LHCN-M2 (cell line): ENCODE measurements around the gene NEXMIF. TPM values are rescaled to one million over a fixed set of nuclear protein-coding genes. Genes with fewer than 3 reads are reported as not detected.
"Not testable (repeated sequence)": the region's sequence is repeated elsewhere in the genome, so short reads cannot be mapped to it uniquely, and the experiment has no call there.

Source experiments
- DNase-seq: peaks from one replicate; pipeline ENCODE4 v3.0.0-alpha.2; 2012; ENCODE audit warnings: low read depth
- polyA plus RNA-seq: library from polyadenylated mRNA; unstranded; fragments of >200 nt; gene quantifications from one replicate; pipeline ENCODE4 v1.2.1, GENCODE V29; 2012; ENCODE audit warnings: missing spikeins
- total RNA-seq: library from RNA; depleted of rRNA; stranded (reverse); fragments of >200 nt; gene quantifications from 2 replicates; pipeline ENCODE4 v1.2.3, GENCODE V29; 2014; rRNA removed

Gene NEXMIF
- total RNA-seq: not detected in 2 replicates
- polyA plus RNA-seq: not detected

DNA sequence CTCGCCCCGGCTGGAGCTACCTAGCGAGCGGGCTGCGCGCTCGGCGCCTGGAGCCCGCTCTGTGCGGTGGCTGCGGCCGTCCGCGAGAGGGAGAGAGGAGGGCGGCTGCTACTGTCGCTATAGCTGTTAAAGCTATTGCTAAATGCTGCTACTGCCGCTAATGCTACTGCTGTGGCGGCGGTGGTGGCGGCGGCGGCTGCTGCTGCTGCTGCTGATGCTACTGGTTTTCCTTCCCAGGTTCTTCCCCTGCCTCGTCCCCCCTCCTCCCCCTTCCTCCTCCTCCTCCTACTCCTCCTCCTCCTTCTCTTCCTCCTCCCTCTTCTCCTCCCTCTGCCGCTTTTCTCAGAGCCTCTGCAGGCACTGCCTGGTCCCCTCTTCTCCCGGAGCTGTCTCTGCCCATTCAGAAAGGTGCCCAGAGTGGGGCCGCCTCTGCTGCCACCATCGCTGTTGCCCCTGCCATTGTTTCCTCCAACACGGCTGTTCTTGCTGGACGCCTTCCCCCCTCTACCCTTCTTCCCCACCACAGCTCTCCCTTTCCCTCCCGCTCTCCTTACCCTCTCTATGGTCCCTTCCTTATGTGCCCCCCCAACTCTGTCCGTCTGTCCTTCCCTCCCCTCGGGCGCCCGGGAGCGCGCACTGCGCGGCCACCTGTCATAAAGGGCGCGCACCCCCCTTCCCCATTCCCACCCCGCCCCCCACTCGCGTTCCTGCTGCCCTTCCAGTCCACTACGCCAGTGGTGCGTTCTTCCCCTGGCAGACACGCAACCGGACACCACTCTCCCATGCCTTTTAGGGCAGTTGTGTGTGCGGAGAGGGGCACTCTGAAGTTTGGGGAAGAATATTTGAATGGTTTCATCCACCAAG lies at the start of gene NEXMIF:
TSS of gene NEXMIF (minus strand) at position 228 of the 864 bp plus-strand sequence.
- no peak for DNase-seq

DNA sequence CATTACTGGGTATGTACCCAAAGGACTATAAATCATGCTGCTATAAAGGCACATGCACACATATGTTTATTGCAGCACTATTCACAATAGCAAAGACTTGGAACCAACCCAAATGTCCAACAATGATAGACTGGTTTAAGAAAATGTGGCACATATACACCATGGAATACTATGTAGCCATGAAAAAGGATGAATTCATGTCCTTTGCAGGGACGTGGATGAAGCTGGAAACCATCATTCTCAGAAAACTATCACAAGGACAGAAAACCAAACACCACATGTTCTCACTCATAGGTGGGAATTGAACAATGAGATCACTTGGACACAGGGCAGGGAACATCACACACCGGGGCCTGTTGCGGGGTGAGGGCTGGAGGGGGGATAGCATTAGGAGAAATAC lies 36.7 kb upstream of the NEXMIF start:
- DNase-seq: not testable (repeated sequence)

DNA sequence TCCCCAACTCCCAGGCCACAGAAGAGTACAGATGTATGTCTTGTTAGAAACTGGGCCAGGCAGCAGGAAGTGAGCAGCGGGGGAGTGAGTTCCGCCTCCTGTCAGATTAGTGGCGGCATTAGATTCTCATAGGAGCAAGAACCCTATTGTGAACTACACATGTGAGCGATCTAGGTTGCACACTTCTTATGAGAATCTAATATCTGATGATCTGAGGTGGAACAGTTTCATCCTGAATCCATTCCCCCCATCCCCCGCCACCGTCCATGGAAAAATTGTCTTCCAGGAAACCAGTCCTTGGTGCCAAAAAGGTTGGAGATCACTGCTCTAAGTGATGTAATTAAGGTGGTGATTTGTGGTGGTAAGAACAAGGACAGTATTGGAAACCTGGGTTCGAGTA lies 24.5 kb upstream of the NEXMIF start:
- DNase-seq: no peak

DNA sequence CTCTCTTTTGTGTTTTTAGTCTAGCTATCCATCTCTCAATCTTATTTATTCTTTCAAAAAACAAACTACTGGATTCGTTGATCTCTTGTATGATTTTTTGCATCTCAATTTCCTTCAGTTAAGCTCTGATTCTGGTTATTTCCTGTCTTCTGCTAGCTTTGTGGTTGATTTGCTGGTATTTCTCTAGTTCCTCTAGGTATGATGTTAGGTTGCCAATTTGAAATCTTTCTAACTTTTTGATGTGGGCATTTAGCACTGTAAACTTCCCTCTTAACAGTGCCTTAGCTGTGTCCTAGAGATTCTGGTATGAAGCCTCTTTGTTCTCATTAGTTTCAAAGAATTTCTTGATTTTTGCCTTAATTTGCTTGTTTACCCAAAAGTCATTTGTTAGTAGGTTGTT lies 15.2 kb upstream of the NEXMIF start:
- DNase-seq: no peak

DNA sequence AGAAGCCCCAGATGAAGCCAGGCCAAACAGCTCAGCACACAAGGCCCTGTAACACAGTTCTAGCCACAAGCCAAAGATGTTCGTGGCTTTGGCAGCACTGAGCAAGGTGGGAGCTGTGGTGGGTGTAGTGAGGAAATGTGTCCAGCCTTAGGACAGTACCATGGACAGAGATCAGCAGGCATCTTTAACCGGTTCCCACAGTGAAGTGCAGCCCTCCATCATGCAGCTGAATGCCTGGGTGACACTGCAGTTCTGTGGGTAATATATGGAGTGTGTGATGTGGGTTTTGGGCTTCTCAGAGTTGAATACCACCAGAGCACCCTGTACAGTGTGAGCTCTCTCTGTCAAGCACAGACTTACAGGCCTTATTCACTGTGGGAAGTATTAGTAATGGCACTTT lies 6.0 kb upstream of the NEXMIF start:
- no peak for DNase-seq

DNA sequence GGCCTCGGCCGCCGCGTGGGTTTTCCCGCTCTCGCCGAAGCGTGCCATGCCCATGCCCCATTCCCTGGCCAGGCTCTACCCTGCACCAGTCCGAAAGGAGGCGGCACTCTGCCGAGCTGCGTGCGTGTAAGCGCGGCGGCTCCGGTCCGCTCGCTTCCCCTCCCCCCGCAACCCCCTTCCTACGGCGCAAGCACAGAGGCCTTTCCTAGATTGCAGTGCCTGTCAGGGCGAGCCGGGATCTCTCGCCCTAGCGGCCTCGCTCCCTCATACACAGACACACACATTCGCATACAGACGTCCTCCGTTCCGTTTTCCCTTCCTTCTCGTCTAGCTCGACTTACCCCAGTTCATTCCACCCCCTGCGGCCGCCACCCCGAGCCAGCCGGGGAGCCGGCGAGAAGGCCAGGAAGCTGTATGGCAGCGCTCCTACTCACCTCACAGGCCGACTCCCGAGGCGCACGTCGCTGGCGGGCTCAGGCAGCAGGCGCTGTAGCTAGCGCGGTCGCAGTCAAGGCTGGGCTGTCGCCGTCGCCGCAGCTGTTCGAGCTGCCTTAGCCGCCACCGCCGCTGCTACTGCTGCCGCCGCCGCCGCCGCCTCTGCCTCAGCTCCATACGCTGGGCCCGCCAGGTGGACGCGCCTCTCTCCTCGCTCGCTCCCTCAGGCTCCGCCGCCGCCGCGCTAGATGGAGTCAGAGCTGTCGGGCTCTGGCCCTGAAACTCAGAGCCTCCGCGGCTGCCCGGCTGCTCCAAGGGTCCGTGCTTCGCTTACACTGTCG lies 615 bp downstream of the NEXMIF start:
- no peak for DNase-seq

DNA sequence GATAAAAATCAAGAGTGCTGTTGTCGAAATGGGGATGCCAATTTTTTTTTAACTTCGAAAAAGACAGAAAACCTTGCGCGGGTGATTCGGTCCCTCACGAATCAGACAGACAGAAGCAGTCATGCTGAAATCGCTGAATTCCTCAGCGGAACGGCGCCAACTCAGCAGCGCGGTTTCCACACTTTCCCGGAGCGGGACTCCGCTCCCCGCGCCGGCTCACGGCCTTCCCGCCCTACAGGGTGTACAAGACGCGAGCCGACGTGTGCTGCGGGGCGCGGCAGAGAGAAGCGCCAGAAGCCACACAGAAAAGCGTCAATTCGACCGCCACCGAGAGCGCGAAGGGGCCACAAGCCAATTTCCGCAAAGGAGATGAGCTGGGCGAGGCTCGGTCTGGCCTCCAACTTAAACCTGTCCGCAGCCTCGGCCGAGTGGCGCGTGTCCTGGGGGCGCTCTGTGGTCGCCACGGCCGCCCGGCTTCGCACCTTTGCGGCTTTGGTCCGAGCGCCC lies 1.3 kb downstream of the NEXMIF start:
- no peak for DNase-seq

DNA sequence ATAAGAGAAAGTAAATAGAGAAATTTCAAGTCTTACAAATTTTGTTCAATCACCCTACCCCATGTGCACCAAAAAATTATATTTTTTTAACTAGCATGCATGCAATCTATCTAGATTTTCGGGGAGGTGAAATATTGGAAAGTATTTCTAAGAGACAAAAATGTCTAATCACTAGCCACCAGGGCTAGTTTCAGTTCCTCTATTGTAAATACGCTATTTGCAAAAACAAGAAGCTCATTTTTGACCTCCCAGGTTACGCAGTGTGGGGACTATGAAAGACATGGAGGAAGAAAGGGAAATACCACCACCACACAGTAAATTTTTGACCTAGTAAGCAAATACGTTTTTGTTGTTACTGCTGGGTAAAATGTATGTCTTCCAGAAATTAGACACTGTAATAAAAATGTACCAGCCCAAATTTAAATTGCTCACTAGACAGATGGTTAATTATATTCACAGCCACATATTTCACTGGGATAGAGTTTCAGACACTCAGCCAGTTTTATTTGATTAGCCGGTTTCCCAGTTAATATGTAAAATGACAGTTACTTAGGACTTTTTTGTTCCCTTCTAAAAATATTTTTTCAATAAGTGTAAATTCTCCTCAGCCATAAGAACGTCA lies 2.2 kb downstream of the NEXMIF start:
- DNase-seq: no peak

DNA sequence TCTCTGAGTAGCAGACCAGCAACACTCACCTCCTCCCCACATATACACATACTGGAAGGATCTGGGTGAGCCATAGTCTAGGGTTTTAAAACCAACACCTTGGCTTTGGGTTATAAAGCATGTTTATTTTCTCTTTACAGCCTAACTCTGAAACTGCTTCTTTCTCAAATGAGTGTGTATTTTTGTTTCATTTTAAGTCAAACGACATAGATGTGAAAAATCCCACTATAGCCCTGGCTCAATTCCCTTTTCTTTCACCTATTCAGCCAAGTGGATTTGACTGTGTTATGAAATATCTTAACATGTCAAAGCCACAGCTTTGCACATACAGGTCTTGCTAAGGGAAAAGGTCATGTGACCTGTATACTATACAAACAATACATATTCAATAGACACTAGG lies 13.8 kb downstream of the NEXMIF start:
- no peak for DNase-seq

DNA sequence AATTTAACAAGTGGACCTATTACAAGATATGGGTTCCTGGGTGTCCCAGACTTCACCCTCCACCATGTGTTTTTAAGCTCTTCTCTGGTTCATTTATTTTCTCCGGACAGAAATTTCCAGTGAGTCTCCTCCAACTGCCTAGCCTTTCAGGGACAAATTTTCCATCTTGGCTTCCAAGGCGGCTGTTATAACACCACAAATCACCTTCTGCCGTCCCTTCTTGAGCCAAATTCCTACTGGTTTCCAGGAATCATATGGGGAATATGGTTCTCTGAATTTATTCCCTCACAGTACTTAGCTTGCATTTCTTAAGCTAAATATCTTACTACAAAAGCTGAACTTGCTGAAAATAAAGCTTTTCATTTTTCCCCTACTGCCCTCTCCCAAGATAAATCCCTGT lies 18.8 kb downstream of the NEXMIF start:
- DNase-seq: no peak

DNA sequence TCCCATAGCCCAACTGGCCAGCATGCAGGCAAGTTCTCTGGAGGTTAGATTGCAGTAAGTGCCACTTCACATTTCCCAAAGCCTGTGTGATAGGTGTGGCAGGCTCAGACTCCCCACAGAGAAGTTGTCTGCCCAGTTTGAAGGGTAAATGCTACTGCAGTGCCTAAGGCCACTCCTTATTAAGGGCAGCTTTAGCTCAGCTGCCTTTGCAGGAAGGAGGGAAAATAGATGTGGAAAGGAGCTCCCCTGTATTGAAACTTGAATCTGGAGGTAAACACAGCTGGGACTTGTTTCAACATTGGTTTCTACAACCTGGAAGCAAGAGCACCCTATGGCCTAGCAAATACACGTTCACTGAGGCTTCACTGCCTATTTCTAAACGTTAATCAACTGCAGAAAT lies 22.4 kb downstream of the NEXMIF start:
- no peak for DNase-seq

DNA sequence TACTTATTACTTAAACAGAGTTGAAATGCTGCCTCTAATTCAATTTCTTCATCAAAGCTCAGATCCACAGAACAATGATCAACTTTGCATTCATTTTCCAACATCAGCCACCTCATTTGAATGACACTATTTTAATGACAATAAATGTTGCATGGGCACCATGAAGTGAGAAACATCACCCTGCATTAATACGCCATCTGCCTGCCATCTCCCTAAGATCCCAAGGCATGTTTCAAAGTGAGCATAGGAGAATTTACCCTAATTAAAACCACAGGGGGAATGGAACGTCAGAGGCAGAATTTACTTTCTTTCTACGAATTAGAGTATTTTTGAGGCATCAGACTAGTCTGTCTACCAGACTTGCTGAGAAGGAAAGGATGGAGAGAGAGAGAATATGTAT lies 32.7 kb downstream of the NEXMIF start:
- no peak for DNase-seq

DNA sequence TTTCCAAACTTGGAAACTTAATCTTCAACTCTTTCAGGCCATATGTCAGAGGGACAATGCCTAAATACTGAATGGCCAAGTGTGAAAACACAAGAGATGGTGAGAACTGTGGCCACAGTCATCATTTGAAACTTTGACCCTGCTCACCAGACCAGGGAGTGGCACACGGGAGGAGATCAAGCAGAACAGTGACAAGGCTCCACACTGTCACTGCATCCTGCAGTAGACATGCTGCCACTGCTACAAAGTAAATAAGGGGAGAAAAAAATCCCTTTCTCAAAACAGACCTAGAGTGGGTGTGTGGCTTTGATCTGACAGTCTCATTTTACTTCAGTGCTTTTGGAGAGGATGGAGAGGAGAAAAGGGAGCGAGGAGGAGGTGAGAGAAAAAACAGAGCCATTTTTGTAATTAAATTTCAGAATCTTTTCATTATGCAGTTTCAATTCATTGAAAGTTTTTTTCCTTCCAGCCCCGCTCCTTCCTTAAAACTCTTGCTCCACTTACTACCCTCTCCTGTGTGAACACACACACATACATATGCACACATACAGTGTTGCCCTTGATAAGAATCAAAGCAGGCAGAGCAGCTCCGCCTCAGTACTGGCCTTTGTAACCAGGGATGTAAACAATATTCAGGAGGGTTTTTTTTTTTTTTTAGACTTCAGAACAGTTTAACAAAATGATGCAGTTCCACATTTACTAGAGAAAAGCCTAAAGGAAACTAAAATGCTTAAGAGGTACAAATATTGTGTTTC lies 34.4 kb downstream of the NEXMIF start:
- DNase-seq: no peak

DNA sequence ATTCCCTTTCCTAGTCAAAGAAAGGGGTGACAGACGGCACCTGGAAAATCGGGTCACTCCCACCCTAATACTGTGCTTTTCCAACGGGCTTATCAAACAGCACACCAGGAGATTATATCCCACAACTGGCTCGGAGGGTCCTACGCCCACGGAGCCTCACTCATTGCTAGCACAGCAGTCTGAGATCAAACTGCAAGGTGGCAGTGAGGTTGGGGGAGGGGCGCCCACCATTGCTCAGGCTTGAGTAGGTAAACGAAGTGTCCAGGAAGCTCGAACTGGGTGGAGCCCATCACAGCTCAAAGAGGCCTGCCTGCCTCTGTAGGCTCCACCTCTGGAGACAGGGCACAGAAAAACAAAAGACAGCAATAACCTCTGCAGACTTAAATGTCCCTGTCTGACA lies 42.9 kb downstream of the NEXMIF start:
- not testable (repeated sequence) for DNase-seq

DNA sequence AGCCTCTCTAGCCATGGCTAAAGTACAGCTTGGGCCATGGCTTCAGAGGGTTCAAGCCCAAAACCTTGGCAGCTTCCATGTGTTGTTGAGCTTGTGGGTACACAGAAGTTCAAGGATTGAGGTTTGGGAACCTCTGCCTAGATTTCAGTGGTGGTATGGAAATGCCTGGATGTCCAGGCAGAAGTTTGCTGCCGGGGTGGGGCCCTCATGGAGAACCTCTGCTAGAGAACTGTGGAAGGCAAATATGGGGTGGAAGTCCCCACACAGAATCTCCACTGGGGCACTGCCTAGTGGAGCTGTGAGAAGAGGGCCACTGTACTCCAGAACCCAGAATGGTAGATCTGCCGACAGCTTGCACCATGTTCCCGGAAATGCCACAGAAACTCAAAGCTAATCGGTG lies 59.5 kb downstream of the NEXMIF start:
- no peak for DNase-seq

DNA sequence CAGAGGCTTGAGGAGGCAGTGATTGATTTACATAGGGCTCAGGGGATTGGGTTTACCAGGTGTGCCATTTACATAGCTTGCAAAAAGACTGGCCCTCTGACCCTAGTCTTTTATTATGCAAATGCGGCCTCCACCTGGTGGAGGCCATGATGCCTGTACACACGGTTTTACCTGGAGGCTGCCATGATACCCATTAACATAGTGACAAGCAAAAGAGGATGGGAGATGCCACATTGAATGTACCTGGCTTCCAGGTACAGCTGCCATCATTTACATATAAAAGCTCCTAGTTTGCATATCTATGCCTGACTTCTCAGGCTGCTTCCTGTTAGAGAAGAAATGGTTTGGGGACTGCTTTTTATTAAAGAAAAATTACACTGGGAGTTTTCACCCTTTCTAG lies 72.0 kb downstream of the NEXMIF start:
- no peak for DNase-seq

DNA sequence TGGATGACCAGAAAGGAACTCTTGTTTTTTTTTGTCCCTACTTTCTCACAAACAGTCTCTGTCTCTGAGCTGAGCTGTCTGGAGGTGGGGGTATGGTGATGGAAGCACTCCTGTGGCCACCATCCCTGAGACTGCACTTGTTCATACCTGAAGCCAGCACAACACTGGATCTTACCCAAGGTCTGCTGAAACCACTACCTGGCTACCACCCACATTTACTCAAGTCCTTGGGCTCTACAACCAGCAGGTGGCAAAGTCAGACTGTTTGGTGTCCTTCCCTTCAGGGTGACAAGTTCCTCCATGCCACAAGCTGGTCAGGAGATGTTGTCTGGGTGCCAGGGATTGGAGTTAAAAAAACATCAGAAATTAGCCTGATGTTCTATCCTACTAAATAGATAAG lies 89.7 kb downstream of the NEXMIF start:
- no peak for DNase-seq

DNA sequence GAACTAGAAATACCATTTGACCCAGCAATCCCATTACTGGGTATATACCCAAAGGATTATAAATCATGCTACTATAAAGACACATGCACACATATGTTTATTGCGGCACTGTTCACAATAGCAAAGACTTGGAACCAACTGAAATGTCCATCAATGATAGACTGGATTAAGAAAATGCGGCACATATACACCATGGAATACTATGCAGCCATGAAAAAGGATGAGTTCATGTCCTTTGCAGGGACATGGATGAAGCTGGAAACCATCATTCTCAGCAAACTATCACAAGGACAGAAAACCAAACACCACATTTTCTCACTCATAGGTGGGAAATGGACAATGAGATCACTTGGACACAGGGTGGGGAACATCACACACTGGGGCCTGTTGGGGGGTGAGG lies 105.5 kb downstream of the NEXMIF start:
- DNase-seq: not testable (repeated sequence)

DNA sequence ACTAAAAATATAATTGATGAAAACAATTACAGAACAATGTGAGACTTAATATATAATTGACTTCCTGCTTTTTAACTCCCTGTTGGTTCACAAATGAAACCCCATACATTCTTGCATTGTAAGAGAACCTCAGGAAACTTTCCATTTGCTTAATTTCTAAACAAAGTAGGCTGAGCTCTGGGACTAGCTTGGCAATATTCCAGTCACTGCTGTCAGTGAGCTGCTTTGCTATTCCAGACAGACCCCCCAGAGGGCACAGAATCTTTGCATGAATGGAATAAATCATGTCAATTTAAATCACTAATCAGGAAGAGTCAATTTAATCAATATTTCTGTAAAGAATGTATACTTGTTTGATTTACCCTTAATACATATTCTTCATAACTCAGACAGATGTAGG lies 110.6 kb downstream of the NEXMIF start:
- no peak for DNase-seq

DNA sequence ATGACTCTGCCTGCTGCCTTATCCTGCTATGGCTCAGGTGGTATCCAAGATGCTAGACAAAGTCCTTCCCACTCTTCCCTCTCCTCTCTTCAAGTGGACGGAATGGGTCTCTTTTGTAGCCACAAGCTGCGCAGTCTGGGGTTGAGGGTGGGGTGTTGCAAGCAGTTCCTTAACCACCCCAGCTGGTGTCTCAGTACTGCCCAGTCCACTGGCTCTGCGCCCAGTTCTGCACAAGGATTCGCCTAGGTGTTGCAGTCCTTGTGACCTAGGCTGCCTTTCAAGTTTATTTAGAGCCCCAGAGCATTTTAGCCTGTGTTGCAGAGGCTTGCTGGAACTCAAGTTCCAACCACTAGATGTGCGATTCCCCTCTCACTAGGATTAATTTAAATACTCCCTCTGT lies 120.7 kb downstream of the NEXMIF start:
- DNase-seq: no peak

DNA sequence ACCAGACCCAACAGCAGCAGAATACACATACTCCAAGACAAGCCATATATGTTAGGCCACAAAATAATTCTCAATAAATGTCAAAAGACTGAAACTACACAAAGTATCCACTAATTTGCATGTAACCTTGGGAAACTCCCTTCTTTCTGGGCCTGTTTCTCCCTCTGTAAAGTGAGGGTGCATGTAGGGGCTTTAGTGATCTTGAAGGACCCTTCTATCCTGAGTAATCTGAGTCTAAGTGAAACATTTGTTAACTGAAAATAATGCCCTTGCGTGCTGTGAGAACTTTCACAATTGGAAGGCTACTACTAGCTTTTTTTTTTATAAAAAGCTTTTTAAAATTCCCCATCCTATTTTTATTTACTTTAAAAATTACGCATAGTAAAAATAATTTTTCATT lies 125.2 kb downstream of the NEXMIF start:
- DNase-seq: no peak
